HG03460 (cell line): ENCODE measurements around the gene STRN.
"Not testable (repeated sequence)": the region's sequence is repeated elsewhere in the genome, so short reads cannot be mapped to it uniquely, and the experiment has no call there.

Experiments used
- ATAC-seq: cut with Tn5 transposase; IDR thresholded peaks from one replicate; pipeline ENCODE4 v1.9.1; 2021; ENCODE audit not compliant: unreplicated experiment

The STRN gene

GRCh38 chr2:36915627-36916026 is 50.7 kb downstream of the STRN start:
- ATAC-seq: no peak

DNA sequence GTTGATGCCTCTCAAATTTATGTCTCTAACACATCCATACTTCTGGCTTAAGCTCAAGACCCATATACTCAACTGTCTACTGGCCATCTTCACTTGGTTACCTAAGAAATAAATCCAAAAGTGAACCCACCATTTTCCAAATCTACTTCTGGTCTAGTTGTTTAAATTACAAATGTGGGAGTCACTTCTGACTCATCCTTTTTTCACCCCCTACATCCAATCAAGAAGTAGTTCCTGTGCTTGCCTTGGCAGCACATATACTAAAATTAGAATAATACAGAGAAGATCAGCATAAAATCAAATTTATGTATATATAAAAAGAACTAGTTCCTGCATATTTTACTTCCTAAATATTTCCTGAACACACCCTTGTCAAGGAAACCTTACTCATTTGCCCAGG is 53.6 kb downstream of the STRN start:
- ATAC-seq: no peak

DNA sequence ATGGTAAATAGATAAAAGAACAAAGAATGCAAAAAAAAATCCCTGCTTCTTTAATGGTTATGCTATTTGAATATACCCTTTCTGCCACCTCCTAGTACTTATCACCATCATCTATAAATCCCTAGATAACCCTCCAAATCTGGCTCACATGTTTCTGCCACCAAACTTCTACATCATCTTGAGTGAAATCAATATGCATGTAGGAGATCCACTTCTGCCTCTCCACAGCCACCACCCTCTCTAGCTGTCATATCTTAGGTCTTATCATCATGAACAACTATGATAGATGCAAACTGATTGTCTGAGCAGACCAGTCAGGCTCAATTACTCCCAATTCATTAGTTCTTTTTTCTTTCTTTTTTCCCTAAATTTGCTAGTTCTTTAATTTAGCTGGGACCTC is 55.3 kb downstream of the STRN start:
- ATAC-seq: no peak

DNA sequence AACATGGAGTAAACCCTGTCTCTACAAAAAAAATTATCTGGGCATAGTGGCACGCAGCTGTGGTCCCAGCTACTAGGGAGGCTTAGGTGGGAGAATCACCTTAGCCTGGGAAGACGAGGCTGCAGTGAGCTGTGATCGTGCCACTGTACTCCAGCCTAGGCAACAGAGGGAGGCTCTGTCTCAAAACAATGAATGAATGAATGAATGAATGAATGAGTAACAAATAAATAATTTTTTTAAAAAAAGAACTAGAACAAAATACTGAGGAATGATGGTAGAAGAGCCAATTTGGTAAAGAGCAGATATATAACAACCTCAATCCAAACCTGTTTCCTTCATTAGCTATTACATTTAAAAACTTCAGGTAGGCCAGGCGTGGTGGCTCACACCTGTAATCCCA is 60.1 kb downstream of the STRN start:
- no peak for ATAC-seq

DNA sequence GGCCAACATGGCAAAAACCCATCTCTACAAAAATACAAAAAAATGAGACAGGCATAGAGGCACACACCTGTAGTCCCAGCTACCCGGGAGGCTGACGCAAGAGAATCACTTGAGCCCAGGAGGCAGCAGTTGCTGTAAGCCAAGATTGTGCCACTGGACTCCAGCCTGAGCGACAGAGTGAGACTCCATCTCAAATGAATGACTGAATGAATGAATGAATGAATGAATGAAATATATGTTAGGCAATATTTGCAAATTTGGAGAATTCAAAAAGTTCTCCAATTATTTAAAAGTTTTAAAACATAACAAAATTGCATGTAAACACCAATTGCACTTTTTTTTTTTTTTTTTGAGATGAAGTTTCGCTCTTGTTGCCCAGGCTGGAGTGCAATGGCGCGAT is 61.7 kb downstream of the STRN start:
- no peak for ATAC-seq

DNA sequence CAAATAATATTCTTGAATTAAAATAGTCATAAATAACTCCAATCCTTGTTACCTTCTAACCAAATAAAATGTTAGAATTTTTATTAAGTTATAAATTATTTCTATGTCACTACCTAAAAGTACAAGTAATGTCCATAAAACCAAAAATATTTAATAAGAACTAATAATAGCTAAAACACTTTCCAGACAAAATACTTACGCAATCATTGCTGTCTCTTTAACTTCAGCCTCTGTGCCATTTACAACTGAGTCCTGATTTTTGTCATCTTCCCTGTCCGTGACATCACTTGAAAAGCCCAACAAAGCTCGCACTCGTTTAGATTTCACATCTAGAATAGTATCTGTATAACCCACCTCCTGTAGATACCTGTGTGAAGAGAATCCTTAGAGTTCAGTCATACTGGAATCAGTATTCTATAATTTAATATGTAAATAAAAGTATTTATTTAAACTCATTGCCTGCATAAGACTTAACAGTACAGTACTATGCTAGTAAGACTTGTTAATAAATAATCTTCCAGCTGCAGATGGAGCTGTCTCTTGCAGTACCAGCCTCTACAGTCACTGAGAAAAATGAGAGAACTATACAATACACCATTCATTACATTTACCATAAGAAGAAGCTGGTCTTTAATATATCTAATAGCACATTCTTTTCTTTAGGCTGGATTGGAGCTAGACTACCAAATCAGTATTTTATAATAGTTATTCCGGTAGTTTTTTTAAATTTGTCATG is 63.8 kb downstream of the STRN start:
- no peak for ATAC-seq

DNA sequence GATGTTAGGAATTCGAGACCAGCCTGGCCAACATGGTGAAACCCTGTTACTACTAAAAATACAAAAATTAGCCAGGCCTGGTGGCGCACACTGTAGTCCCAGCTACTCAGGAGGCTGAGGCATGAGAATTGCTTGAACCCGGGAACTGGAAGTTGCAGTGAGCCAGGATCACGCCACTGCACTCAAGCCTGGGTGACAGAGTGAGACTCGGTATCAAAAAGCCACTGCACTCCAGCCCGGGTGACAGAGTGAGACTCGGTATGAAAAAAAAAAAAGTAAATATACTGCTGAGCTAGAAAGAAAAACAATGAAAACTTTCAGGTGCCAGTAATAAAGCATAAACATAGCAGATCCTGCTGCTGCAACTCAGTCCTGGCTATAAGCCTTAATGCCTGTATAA is 73.5 kb downstream of the STRN start:
- ATAC-seq: no peak

DNA sequence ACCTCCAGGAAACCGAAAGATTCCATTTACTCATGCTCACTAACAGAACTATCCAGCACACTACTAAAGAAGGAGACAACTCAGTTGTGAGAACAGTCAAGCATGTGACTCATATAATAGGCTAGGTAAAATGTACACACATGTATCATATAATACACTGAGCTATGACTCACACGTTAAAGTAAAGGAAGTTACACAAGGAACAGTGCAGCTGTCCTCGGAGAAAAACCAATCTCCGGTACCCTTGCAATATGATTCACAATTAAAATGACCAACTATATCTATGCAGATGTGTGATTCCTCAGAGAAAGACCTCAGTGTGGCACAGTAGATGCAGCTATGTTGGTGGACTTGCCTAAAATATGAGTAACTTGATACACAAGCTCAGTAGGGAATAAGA is 76.5 kb downstream of the STRN start:
- no peak for ATAC-seq

DNA sequence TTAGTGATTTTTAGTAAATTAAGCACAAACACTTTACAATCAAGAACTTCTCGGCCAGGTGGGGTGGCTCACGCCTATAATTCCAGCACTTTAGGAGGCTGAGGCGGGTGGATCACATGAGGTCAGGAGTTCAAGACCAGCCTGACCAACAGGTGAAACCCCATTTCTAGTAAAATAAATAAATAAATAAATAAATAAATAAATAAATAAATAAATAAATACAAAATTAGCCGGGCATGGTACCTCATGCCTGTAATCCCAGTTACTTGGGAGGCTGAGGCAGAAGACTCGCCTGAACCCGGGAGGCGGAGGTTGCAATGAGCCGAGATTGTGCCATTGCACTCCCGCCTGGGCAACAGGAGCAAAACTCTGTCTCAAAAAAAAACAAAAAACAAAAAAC is 79.2 kb downstream of the STRN start:
- not testable (repeated sequence) for ATAC-seq

GRCh38 chr2:36886664-36887063 is 79.7 kb downstream of the STRN start:
- ATAC-seq: no peak

- ATAC-seq: no peak
Observed at GRCh38 chr2:36885605-36886004, 80.7 kb downstream of the STRN start.

DNA sequence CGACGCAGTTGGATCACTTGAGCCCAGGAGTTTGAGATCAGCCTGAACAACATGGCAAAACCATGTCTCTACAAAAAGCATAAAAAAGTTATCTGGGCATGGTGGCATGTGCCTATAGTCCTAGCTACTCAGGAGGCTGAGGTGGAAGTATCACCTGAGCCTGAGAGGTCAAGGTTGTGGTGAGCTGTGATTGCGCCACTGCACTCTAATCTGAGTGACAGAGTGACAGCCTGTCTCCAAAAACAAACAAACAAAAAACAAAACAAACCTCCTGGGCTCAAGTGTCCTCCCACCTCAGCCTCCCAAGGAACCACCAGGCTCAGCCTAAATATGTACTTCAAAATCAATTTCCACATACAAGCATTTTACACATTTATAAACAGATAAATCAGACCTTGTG is 83.8 kb downstream of the STRN start:
- no peak for ATAC-seq

GRCh38 chr2:36881816-36882215 is 84.5 kb downstream of the STRN start:
- no peak for ATAC-seq

DNA sequence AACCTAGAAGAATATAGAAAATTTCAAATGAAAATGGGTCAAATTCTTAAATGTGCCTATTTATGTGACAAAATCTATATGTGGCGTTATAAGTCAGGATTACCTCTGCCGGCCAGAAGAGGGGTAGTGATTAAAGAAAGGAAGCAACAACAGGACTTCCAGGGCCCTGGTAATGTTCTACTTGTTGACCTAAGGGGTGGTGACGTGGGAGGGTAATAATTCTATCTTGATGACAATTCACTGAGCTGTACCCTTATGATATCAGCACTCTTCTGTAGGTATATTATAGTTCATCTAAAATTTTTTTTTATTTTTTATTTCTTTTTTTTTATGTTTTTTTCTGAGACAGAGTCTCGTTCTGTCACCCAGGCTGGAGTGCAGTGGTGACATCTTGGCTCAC is 87.9 kb downstream of the STRN start:
- no peak for ATAC-seq

DNA sequence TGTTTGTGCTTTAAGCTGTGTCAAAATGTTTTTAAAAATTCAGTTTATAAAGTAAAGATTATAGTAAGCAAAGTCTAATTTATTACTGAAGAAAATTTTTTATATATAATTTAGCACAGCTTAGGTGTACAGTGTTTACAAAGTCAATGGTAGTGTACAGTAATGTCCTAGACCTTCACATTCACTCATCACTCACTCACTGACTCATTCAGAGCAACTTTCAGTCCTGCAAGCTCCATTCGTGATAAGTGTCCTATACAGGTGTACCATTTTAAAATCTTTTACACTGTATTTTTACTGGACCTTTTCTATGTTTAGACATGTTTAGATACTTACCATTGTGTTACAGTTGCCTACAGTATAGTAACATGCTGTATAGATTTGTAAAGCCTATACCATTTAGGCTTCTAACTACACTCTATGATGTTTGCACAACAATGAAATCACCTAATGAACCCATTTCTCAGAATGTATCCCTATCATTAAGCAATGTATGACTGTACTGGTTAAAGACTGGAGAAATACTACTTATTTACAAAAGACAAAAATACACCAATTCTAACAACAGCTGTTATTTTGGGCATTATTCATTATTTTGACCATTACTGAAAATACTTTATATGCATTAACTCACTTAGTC is 95.1 kb downstream of the STRN start:
- ATAC-seq: no peak

DNA sequence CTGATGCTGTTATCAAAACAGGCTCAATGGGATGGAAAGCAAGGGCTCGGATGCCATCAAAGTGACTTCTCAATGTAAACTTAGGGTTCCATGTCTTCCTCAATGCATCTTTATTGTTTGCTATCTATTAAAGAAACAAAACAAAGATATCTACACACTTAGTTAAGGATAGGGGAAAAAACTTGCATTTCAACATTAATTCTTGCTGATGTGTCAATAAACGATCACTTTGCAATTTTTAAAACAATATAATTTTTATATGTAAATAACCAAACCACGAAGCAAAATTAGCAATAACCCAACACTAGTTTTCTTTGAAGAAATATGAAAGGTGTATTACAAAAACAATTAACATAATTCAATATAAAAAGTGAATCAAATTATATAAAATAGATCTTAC is 96.7 kb downstream of the STRN start:
- ATAC-seq: no peak

DNA sequence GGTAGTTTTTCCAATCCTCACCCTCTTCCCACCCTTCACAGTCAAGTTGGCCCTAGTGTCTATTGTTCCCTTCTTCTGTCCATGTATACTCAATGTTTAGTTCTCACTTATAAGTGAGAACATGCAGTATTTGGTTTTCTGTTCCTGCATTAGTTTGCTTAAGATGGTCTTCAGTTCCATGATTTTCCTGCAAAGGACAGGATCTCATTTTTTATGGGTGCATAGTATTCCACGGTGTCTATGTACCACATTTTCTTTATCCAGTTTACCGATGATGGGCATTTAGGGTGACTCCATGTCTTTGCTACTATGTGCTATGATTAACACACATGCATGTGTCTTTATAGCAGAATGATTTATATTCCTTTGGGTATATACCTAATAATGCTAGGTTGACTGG is 104.4 kb downstream of the STRN start:
- ATAC-seq: no peak

- no peak for ATAC-seq
Observed at GRCh38 chr2:36859366-36859792, 107.0 kb downstream of the STRN start.

DNA sequence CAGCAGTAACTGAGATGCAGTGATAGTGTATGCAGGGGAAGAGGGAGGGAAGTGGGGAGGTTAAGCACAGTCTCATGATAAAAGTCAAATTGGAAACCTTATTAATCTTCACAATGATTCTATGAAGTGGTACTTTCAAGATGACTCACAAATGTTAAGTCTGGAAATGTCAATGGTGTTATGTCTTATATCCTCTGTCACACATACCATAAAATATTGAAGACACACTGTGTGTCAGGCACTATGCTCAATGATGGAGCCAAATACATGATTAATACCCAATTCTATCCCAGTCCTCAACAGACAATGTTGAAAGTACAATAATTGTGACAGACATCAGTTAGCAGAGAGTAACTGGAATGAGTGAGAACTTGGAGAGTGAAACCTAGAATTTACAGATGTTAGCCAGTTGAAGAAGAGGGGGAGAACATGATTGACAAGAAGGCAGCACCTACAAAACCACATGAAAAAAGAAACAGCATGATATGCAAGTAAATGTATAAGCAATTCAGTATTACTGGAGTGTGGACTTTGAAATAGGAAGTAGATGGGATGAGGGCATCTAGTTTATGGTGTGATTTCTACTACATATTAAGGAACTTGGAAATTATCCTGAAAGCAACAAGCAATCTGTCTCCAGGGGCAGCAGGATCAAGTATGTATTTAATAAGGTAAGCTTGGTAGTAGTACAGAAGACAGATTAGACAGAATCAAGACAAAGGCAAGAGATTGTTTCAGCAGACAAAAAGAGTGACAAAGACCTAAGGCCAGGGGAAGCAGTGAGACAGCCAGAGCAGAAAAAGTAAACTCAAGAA is 107.6 kb downstream of the STRN start:
- no peak for ATAC-seq

- no peak for ATAC-seq
Observed at GRCh38 chr2:36857713-36858112, 108.6 kb downstream of the STRN start.

DNA sequence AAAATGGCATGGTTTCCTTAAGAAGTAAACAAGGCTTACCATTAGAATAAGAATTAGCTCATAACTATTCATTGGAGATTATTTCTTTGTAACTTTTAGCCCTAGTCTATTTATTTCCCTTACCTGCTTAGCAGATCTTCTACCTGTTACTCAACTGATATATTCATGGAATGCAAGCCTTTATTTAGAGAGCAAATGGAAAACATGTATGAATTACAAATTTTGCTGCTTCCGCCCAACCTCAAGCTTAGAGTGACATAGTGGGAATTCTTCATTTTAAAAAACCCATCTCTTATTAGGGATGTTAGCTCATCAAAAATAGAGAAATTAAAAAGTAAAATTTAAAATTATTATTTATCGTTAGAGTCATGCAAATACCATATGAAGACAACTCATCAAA is 110.9 kb downstream of the STRN start:
- ATAC-seq: no peak

DNA sequence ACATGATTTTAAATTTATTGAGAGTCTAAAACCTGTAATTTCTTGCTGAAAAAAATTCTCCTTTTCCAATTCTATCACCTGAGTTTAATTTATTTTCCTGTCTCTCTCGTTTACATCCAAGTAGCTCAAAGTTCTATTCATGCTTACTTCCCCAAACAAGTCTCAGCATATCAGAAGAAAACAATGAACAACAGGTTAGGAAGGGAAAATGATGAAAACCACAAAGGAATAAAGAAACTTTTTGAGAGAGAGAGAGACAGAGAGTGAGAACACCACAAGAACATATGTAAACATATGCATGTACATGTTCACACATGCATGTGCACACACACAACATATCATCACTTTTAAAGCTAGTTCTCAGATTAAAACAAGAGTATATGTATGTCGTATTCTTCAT is 112.1 kb downstream of the STRN start:
- ATAC-seq: no peak
